Hepatocyte (in vitro differentiated cells): ENCODE data around the gene GAPT. TPM values are rescaled to one million over a fixed set of nuclear protein-coding genes. Genes with fewer than 3 reads are reported as not detected.

Experiments used
- DNase-seq: peaks from one replicate; pipeline ENCODE4 v3.0.0-alpha.2; 2016; ENCODE audit warnings: low spot score
- H2AFZ ChIP-seq: fragments of 200-600 bp; sonication (generic); 2 replicates; pipeline ENCODE4 v1.6.0; 2016; ENCODE audit warnings: antibody characterized with exemption, mild to moderate bottlenecking
- H3K27ac ChIP-seq: fragments of 200-600 bp; sonication (generic); 2 replicates; pipeline ENCODE4 v1.5.1; 2016; ENCODE audit warnings: mild to moderate bottlenecking
- H3K27me3 ChIP-seq: fragments of 200-600 bp; sonication (generic); 2 replicates; pipeline ENCODE4 v1.6.1; 2016
- H3K36me3 ChIP-seq: fragments of 200-600 bp; sonication (generic); replicated peaks from 2 replicates; pipeline ENCODE4 v1.5.1; 2016; ENCODE audit warnings: low read depth; ENCODE audit not compliant: insufficient read depth
- H3K4me1 ChIP-seq: fragments of 200-600 bp; sonication (generic); 2 replicates; pipeline ENCODE4 v1.5.1; 2016; ENCODE audit warnings: mild to moderate bottlenecking, moderate library complexity; ENCODE audit not compliant: insufficient read depth
- H3K4me2 ChIP-seq: fragments of 200-600 bp; sonication (generic); 2 replicates; pipeline ENCODE4 v1.6.0; 2016
- H3K4me3 ChIP-seq: fragments of 200-600 bp; sonication (generic); 2 replicates; pipeline ENCODE4 v1.5.1; 2016; ENCODE audit warnings: mild to moderate bottlenecking
- H3K79me2 ChIP-seq: fragments of 200-600 bp; sonication (generic); 2 replicates; pipeline ENCODE4 v1.6.0; 2017; ENCODE audit warnings: mild to moderate bottlenecking
- H3K9me2 ChIP-seq: fragments of 200-600 bp; sonication (generic); replicated peaks from 2 replicates; pipeline ENCODE4 v1.6.0; 2017; ENCODE audit warnings: mild to moderate bottlenecking; ENCODE audit not compliant: insufficient read depth
- H3K9me3 ChIP-seq: fragments of 200-600 bp; sonication (generic); 2 replicates; pipeline ENCODE4 v1.5.1; 2016; ENCODE audit warnings: low read depth, mild to moderate bottlenecking
- H4K20me1 ChIP-seq: fragments of 200-600 bp; sonication (generic); 2 replicates; pipeline ENCODE4 v1.6.0; 2016; ENCODE audit warnings: mild to moderate bottlenecking; ENCODE audit not compliant: insufficient read depth, poor library complexity, severe bottlenecking
- CTCF ChIP-seq: fragments of 200-600 bp; sonication (generic); IDR thresholded peaks from 2 replicates; pipeline ENCODE4 v1.5.1; 2016; ENCODE audit warnings: antibody characterized with exemption, mild to moderate bottlenecking; ENCODE audit not compliant: poor library complexity
- EZH2 ChIP-seq: fragments of 200-600 bp; sonication (generic); IDR thresholded peaks from 2 replicates; pipeline ENCODE4 v1.6.1; 2016; ENCODE audit warnings: antibody characterized with exemption, mild to moderate bottlenecking, borderline replicate concordance
- EZH2phosphoT487 ChIP-seq: fragments of 200-600 bp; sonication (generic); IDR thresholded peaks from one replicate; pipeline ENCODE4 v1.6.1; 2018; ENCODE audit warnings: antibody characterized with exemption, mild to moderate bottlenecking, low read depth, moderate library complexity; ENCODE audit not compliant: unreplicated experiment, severe bottlenecking
- WGBS: methylation state at CpG from one replicate; pipeline ENCODE4 v1.1.6; 2016; ENCODE audit warnings: low lambda C conversion rate; ENCODE audit errors: missing lambda C conversion rate; 5-methylcytosine and 5-hydroxymethylcytosine counted together
- polyA plus RNA-seq: library from polyadenylated mRNA; unstranded; fragments of >200 nt; fragmentation: Nextera tagmentation; extraction: Ambion mirVana; gene quantifications from 2 replicates; pipeline ENCODE4 v1.2.1, GENCODE V29; 2016
- total RNA-seq: library from RNA; depleted of rRNA; stranded (reverse); fragments of >200 nt; gene quantifications from 2 replicates; pipeline ENCODE4 v1.2.3, GENCODE V29; 2014

Gene GAPT
- total and polyA plus RNA-seq, 2 experiments from 2014 or later = not detected

- Histone ChIP-seq H4K20me1 (peaks cover 53% of the 10 kb centered on the region), H3K9me3 (no peaks in the 10 kb centered on the region), H3K27ac (no peak overlapping the region)
These were observed 37.2 kb upstream of the GAPT start for GRCh38 chr5:58454025-58454424.

GRCh38 chr5:58455066-58455465 lies 36.2 kb upstream of the GAPT start:
- H4K20me1 ChIP-seq = peaks cover 55% of the 10 kb centered on the region
- no peak for TF ChIP-seq CTCF
- no peak for TF ChIP-seq EZH2phosphoT487
- TF ChIP-seq EZH2 = no peak

More at GRCh38 chr5:58454025-58454424, 37.2 kb upstream of the GAPT start:
- Histone ChIP-seq H3K27me3 (no peaks in the 10 kb centered on the region), H3K9me2 (no peaks in the 10 kb centered on the region), H3K36me3 (peaks cover 12% of the 10 kb centered on the region), H2AFZ (no peak overlapping the region), H3K4me2 (peak overlapping the region; percentile 92), H3K79me2 (peaks cover 52% of the 10 kb centered on the region), H3K4me1 (peaks cover 15% of the 10 kb centered on the region), H3K4me3 (no peak overlapping the region)
- 97% methylated on average over 1 of the region's 1 CpG for WGBS
- TF ChIP-seq EZH2phosphoT487 (no peak), CTCF (no peak), EZH2 (no peak)
- DNase-seq = no peak

GRCh38 chr5:58455480-58455879 lies 35.8 kb upstream of the GAPT start:
- no peak for DNase-seq
- H3K4me3 ChIP-seq = peak overlapping the region; percentile 85
- no peaks in the 10 kb centered on the region for H3K9me3 ChIP-seq
- peaks cover 12% of the 10 kb centered on the region for H3K36me3 ChIP-seq
- TF ChIP-seq EZH2 (no peak), CTCF (no peak), EZH2phosphoT487 (no peak)
- no peaks in the 10 kb centered on the region for H3K9me2 ChIP-seq
- peaks cover 60% of the 10 kb centered on the region for H3K79me2 ChIP-seq
- H3K4me1 ChIP-seq = peaks cover 15% of the 10 kb centered on the region
- peak overlapping the region; percentile 92 for H3K4me2 ChIP-seq
- WGBS = 85% methylated on average over 5 of the region's 5 CpGs
- H4K20me1 ChIP-seq = peaks cover 55% of the 10 kb centered on the region
- no peak overlapping the region for H2AFZ ChIP-seq
- no peaks in the 10 kb centered on the region for H3K27me3 ChIP-seq
- no peak overlapping the region for H3K27ac ChIP-seq

More at GRCh38 chr5:58455066-58455465, 36.2 kb upstream of the GAPT start:
- Histone ChIP-seq H3K4me1 (peaks cover 15% of the 10 kb centered on the region), H3K9me3 (no peaks in the 10 kb centered on the region), H3K36me3 (peaks cover 12% of the 10 kb centered on the region), H3K79me2 (peaks cover 60% of the 10 kb centered on the region), H3K4me3 (no peak overlapping the region), H2AFZ (no peak overlapping the region), H3K9me2 (no peaks in the 10 kb centered on the region), H3K4me2 (peak overlapping the region; percentile 92), H3K27me3 (no peaks in the 10 kb centered on the region), H3K27ac (no peak overlapping the region)
- 71% methylated on average over 5 of the region's 5 CpGs for WGBS
- DNase-seq = no peak

GRCh38 chr5:58456026-58456425 lies 35.2 kb upstream of the GAPT start:
- H3K9me2 ChIP-seq = no peaks in the 10 kb centered on the region
- peaks cover 15% of the 10 kb centered on the region for H3K4me1 ChIP-seq
- peaks cover 60% of the 10 kb centered on the region for H3K79me2 ChIP-seq
- peak overlapping the region; percentile 85 for H3K4me3 ChIP-seq
- no peak overlapping the region for H2AFZ ChIP-seq
- WGBS = 72% methylated on average over 3 of the region's 3 CpGs
- H3K9me3 ChIP-seq = no peaks in the 10 kb centered on the region
- H3K36me3 ChIP-seq = peaks cover 12% of the 10 kb centered on the region
- peak overlapping the region; percentile 92 for H3K4me2 ChIP-seq
- no peak overlapping the region for H3K27ac ChIP-seq
- peaks cover 55% of the 10 kb centered on the region for H4K20me1 ChIP-seq
- TF ChIP-seq EZH2 = no peak
- no peak for TF ChIP-seq CTCF
- TF ChIP-seq EZH2phosphoT487 = no peak
- DNase-seq = no peak
- no peaks in the 10 kb centered on the region for H3K27me3 ChIP-seq
